C4-2B (cell line): Measurements from ENCODE around the gene MIPEP.

ENCODE experiments used
- ZFX ChIP-seq: fragments of 450-650 bp; IDR thresholded peaks from 2 replicates; pipeline ENCODE4 v1.6.1; 2017
- TF ChIP-seq, protein P1 (sequence below): fragments of 450-650 bp; conservative IDR thresholded peaks from 2 replicates; pipeline ENCODE4 v1.5.1; 2017; ENCODE audit warnings: mild to moderate bottlenecking

GRCh38 chr13:23767838-23768237, 121.4 kb downstream of the MIPEP start:
- TF ChIP-seq, protein P1, sequence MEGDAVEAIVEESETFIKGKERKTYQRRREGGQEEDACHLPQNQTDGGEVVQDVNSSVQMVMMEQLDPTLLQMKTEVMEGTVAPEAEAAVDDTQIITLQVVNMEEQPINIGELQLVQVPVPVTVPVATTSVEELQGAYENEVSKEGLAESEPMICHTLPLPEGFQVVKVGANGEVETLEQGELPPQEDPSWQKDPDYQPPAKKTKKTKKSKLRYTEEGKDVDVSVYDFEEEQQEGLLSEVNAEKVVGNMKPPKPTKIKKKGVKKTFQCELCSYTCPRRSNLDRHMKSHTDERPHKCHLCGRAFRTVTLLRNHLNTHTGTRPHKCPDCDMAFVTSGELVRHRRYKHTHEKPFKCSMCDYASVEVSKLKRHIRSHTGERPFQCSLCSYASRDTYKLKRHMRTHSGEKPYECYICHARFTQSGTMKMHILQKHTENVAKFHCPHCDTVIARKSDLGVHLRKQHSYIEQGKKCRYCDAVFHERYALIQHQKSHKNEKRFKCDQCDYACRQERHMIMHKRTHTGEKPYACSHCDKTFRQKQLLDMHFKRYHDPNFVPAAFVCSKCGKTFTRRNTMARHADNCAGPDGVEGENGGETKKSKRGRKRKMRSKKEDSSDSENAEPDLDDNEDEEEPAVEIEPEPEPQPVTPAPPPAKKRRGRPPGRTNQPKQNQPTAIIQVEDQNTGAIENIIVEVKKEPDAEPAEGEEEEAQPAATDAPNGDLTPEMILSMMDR, result no peak
- no peak for TF ChIP-seq ZFX
